Heart left ventricle (tissue), 16 donors: ENCODE results near the gene HOXA9. TPM values are rescaled to one million over a fixed set of nuclear protein-coding genes. Genes with fewer than 3 reads are reported as not detected.

Experiments used
- ATAC-seq, 4 donors: fragments of 200-7000 bp; cut with Tn5 transposase; one replicate each; pipeline ENCODE4 v1.9.1; 2020 to 2022; ENCODE audit warnings: moderate library complexity in 4 of 4, mild to moderate bottlenecking in 3 of 4, moderate number of reproducible peaks in 1 of 4
- DNase-seq, 5 donors: peaks; one replicate each; pipeline ENCODE4 v3.0.0-alpha.2; 2020
- H3K27ac ChIP-seq, 12 donors: fragments of 200-600 bp; sonication (generic) in 4 of 12; one replicate each; pipeline versions ENCODE4 v1.5.0 to v1.8.0; 2016 to 2022; ENCODE audit warnings: mild to moderate bottlenecking in 2 of 12
- H3K27me3 ChIP-seq, 9 donors: fragments of 200-600 bp; sonication (generic) in 2 of 9; one replicate each; pipeline versions ENCODE4 v1.5.1 to v1.8.0; 2016 to 2022; ENCODE audit warnings: mild to moderate bottlenecking in 3 of 9
- H3K36me3 ChIP-seq, 9 donors: fragments of 200-600 bp; sonication (generic) in 2 of 9; one replicate each; pipeline versions ENCODE4 v1.5.0 to v1.8.0; 2018 to 2022; ENCODE audit warnings: mild to moderate bottlenecking in 2 of 9
- H3K4me1 ChIP-seq, 12 donors: fragments of 200-600 bp; sonication (generic) in 4 of 12; one replicate each; pipeline versions ENCODE4 v1.5.0 to v1.8.0; 2016 to 2022; ENCODE audit warnings: mild to moderate bottlenecking in 3 of 12
- H3K4me3 ChIP-seq, 12 donors: fragments of 200-600 bp; sonication (generic) in 4 of 12; one replicate each; pipeline versions ENCODE4 v1.5.0 to v1.8.0; 2017 to 2022; ENCODE audit warnings: mild to moderate bottlenecking in 9 of 12, moderate library complexity in 4 of 12
- H3K9me3 ChIP-seq, 12 donors: fragments of 200-600 bp; sonication (generic) in 4 of 12; one replicate each; pipeline versions ENCODE4 v1.5.0 to v1.8.0; 2016 to 2022; ENCODE audit warnings: mild to moderate bottlenecking in 1 of 12
- POLR2A ChIP-seq, 2 donors: fragments of 450-650 bp; IDR thresholded peaks; one replicate each; pipeline ENCODE4 v1.6.1; 2017; ENCODE audit warnings: antibody characterized with exemption in 2 of 2, mild to moderate bottlenecking in 2 of 2, moderate library complexity in 2 of 2
- WGBS, 4 donors: extraction: QIAGEN DNeasy Blood & Tissue Kit in 2 of 4; methylation state at CpG; one replicate each; pipeline versions ENCODE4 v1.1.5 to v1.1.7; 2013 to 2018; 5-methylcytosine and 5-hydroxymethylcytosine counted together
- intact Hi-C, 10 donors: fragments of 100-400 bp; cut with DNase I; formaldehyde crosslinking; loops; one replicate each; pipeline versions ENCODE4 v1.11.1 to v1.14.2; 2022
- polyA plus RNA-seq, 2 donors: library from polyadenylated mRNA; stranded (reverse); fragments of 200-250 nt; gene quantifications; one replicate each; pipeline ENCODE4 v1.2.3, GENCODE V29; 2013
- total RNA-seq, 9 donors: library from RNA; depleted of rRNA in 2 of 9; stranded (reverse); fragments of >200 nt in 2 of 9; fragmentation: NEBNext Ultra II Directional in 3 of 9; extraction: Animal tissue kit (Norgen Biotek cat#: 25700) in 3 of 9; gene quantifications; one replicate each; pipeline versions ENCODE4 v1.1.0 to v1.2.4, GENCODE V29; 2016 to 2023
- TF ChIP-seq, protein P1 (sequence below), 12 donors: fragments of 200-600 bp; sonication (generic) in 4 of 12; IDR thresholded peaks; one replicate each; pipeline versions ENCODE4 v1.5.0 to v1.8.0; 2018 to 2022; ENCODE audit warnings: antibody characterized with exemption in 12 of 12, mild to moderate bottlenecking in 5 of 12
- donor health status: ischemic (EF 13 %, LVEDD 7.1; RV severe dilation, severe dysfunction).
- donor health status: healthy with polysubstance abuse.
- donor health status: DM: no; HTN: yes; CAD: no.
- donor health status: DM: no; HTN: no; CAD: no.
- donor health status: ischemic (EF 25% LVEDD 6.9; RV normal size, moderate dysfunction).
- donor health status: ischemic (EF 25% LVEDD 5.7; RV mildly dilated, moderate dysfunction).
- donor health status: healthy.
- donor health status: DM: yes; HTN: yes; CAD: no.
- donor health status: ischemic (EF 35%, LVEDD 5.7; RV mildly dilated, moderate dysfunction).
- donor health status: nonischemic (EF 11% LVEDD 7.7; RV severe dilation, severe dysfunction).
- donor health status: DM: yes; HTN: yes; CAD: no.
- donor health status: PGD.
- donor health status: ischemic (EF 29% LVEDD 5.4; RV normal size, mild dysfunction).
- donor health status: nonischemic (EF 23%, LVEDD 6.1; RV moderate dilation, normal function).

Gene HOXA9
- total and polyA plus RNA-seq, 11 donors, result 0.29 TPM; not detected in 10

DNA sequence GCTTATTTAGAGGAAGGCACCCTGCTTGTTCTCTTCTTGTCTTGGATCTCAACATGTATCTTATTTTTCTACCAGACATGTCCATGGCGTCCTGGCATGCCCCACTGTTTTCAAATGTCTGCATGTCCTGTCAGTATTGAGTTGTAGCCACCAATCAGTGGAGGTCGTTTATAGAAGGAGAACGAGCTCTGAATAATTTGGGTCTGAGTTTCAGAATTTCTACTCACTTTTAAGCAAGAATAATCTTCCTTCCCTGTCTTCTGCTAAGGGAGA is 37.5 kb upstream of the HOXA9 start:
- Histone ChIP-seq H3K27me3 (peaks cover 73 to 97% (median 93%) of the 10 kb centered on the region in 9 donors), H3K4me1 (peaks cover 4 to 52% (median 21%) of the 10 kb centered on the region in 12 donors), H3K27ac (no peak overlapping the region), H3K4me3 (no peak overlapping the region), H3K9me3 (no peaks in the 10 kb centered on the region), H3K36me3 (no peaks in the 10 kb centered on the region)
- WGBS, 4 donors, result 11 to 22% (median 22%) methylated on average over 3 of the region's 3 CpGs
- intact Hi-C loops, result loop anchor here in 5 of 10 donors (5.0 to 10.0 kb wide), 4 partner anchors 372 to 720 kb away; no protein-coding TSS in a partner anchor
- DNase-seq, result no peak
- ATAC-seq, result no peak
- TF ChIP-seq, protein P1, sequence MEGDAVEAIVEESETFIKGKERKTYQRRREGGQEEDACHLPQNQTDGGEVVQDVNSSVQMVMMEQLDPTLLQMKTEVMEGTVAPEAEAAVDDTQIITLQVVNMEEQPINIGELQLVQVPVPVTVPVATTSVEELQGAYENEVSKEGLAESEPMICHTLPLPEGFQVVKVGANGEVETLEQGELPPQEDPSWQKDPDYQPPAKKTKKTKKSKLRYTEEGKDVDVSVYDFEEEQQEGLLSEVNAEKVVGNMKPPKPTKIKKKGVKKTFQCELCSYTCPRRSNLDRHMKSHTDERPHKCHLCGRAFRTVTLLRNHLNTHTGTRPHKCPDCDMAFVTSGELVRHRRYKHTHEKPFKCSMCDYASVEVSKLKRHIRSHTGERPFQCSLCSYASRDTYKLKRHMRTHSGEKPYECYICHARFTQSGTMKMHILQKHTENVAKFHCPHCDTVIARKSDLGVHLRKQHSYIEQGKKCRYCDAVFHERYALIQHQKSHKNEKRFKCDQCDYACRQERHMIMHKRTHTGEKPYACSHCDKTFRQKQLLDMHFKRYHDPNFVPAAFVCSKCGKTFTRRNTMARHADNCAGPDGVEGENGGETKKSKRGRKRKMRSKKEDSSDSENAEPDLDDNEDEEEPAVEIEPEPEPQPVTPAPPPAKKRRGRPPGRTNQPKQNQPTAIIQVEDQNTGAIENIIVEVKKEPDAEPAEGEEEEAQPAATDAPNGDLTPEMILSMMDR (IDR thresholded peaks at IDR 0.05), result no peak
- TF ChIP-seq POLR2A (IDR thresholded peaks at IDR 0.05), result no peak

DNA sequence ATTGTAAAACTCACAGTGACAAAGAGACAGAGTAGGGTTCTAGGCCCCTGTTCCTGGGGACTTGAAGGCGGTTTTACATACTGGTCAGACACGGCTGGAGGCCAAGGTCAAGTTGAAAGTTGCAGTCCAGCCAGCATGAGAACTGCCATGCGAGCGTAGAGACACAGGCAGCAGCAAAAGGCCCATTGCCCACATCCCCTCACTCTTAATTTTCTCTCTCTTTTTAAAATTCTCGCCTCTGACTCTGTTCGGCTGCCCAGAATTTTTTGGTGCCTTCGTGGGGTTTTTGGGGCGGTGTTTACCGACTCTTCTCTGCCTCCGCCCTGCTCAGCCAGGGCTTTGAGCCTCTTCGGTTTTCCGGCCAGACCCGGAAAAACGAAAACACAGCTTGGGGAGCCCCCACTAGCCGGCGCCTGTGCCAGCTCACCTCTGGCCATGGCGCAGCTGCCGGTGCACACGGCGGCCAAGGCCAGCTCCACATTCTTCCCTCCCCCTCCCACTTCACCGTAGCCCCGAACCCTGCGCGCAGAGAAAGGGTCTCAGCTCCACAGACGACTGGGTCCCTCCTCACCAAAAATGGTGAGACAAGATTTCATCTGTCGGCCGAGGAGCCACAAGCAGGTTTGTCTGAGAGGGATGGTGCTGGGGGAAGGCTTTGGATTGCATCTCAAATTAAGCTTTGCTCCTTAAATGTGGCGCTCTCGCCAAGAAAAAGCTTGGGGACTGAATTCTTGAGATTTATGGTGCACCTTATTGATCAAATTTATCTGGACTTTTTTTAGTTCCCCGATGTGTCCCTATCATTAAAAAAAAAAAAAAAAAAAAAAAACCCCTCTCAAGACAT is 36.9 kb upstream of the HOXA9 start:
- ATAC-seq (no peak), DNase-seq (no peak)
- Histone ChIP-seq H3K4me1 (peaks cover 4 to 52% (median 21%) of the 10 kb centered on the region in 12 donors), H3K27ac (no peak overlapping the region), H3K27me3 (peaks cover 79 to 97% (median 93%) of the 10 kb centered on the region in 9 donors), H3K4me3 (no peak overlapping the region), H3K9me3 (no peaks in the 10 kb centered on the region), H3K36me3 (no peaks in the 10 kb centered on the region)
- TF ChIP-seq, protein P1 (IDR thresholded peaks at IDR 0.05), result no peak
- TF ChIP-seq POLR2A (IDR thresholded peaks at IDR 0.05), result no peak
- intact Hi-C loops, result loop anchor here in 5 of 10 donors (5.0 to 10.0 kb wide), 4 partner anchors 373 to 720 kb away; no protein-coding TSS in a partner anchor
- WGBS, 4 donors, result 11 to 20% (median 19%) methylated on average over 30 of the region's 30 CpGs

DNA sequence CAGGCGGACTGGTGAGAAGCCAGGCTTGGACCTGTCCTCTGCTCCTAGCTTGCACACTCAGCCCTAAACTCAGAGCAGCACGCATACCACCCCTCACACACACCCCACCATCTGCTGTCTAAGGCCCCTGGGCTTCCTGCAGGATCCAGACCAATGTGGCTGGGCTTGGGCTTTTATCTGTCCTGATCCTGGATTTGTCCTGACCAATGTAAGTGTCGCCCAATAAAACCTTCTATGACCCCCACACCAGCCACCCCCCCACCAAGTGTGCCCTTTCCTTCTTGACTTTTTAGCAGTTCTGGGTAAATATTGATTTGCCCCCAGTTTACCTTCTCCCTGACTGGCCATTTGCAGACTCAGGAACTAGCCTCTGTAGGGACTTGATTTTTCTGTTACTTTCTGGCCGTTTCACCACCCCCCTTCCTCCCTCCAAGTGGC is 36.3 kb upstream of the HOXA9 start:
- WGBS, 4 donors, result 20 to 31% (median 27%) methylated on average over 4 of the region's 4 CpGs
- H3K4me1 ChIP-seq, result peaks cover 4 to 52% (median 21%) of the 10 kb centered on the region in 12 donors
- intact Hi-C loops, result loop anchor here in 5 of 10 donors (5.0 to 10.0 kb wide), 4 partner anchors 373 to 721 kb away; no protein-coding TSS in a partner anchor
- no peaks in the 10 kb centered on the region for H3K36me3 ChIP-seq
- peak overlapping the region in 1 of 12 donors; percentile 66 for H3K27ac ChIP-seq
- H3K9me3 ChIP-seq, result no peaks in the 10 kb centered on the region
- DNase-seq (no peak), ATAC-seq (no peak)
- peaks cover 85 to 97% (median 93%) of the 10 kb centered on the region in 9 donors for H3K27me3 ChIP-seq
- peak overlapping the region in 1 of 12 donors; percentile 35 for H3K4me3 ChIP-seq
- TF ChIP-seq, protein P1 (IDR thresholded peaks at IDR 0.05), result no peak
- no peak for TF ChIP-seq POLR2A (IDR thresholded peaks at IDR 0.05)
